GM19324 (cell line): Measurements from ENCODE around the gene SLC17A9.
A peak's percentile ranks its signal among the peaks of the same experiment; 100 is the strongest.
"Not testable (repeated sequence)": the region's sequence is repeated elsewhere in the genome, so short reads cannot be mapped to it uniquely, and the experiment has no call there.

Experiments used
- ATAC-seq: cut with Tn5 transposase; IDR thresholded peaks from one replicate; pipeline ENCODE4 v1.9.1; 2021; ENCODE audit warnings: mild to moderate bottlenecking, moderate library complexity; ENCODE audit not compliant: unreplicated experiment, low FRiP score

The SLC17A9 gene

GRCh38 chr20:62918831-62919230 is 33.7 kb upstream of the SLC17A9 start:
- ATAC-seq, result no peak

DNA sequence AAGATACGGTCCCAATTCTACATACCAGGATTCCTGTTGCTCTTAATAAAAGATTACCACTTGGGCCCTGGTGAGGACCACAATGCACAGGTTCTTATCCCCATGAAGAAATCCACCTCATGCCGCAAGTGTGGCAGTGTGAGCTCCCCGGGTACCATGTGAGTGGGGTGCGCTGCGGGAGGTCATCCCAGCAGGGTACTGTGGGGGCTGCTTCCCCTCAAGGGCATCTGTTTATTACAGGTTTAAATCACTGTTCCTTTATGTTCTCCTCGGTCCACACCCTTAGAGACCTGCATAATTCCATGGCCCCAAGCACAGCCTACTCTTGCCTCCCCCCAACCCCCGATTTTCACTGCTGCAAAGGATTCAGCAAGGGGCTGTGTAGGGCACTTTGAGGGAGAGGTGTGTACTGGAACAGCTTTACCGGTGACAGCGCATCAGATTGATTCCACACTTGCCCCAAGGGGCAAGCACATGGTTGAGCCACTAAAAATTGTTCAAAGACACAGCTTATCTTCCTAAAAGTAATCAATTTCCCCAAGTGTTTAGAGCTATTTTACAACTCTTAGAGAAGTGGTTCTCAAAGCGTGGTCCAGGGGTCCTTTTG is 32.4 kb upstream of the SLC17A9 start:
- ATAC-seq, result no peak

DNA sequence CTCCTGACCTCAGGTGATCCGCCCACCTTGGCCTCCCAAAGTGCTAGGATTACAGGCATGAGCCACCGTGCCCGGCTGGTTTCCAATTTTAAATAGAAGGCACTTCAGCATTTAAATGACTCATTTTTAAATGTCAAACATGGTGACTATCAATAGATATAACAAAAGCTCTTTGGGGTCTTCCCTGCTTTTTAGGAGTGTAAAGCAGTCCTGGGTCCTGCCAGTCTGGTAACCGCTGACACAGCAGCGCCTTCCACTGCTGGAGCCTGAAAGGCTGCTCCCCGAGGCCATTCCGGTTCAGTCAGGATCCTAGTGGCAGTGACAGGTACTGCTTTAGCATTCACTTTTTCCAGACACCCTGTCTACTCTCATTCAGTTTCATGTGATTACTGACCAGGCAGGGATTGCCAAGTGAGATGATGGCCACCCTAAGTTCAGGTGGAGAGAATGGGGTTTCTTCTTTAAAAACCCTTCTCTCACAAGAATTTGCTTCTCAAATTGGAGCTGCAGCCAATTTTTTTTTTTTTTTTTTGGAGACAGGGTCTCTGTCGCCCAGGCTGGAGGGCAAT is 31.3 kb upstream of the SLC17A9 start:
- no peak for ATAC-seq

DNA sequence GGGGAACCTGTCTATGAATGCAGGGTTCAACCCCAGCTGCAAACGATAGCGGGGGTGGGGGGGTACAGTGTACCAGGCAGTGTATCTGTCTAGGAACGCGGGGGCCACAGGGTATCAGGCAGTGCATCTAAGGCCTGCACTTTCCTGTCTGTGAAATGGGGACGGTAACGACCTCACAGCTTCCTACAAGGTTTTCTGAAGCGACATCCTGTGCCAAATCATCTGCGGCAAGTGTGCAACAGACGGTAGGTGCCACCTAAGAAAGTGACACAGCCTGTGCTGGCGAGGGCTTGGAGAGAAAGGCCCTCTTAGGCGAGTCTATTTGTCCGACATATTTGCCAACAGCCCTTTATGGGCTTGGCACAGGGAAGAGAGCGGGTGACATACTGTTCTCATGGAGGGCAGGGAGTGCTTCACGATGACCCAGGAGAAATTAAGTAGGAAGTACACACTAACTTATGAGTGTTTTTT is 30.0 kb upstream of the SLC17A9 start:
- ATAC-seq, result no peak

GRCh38 chr20:62923059-62923668 is 29.3 kb upstream of the SLC17A9 start:
- not testable (repeated sequence) for ATAC-seq

GRCh38 chr20:62923669-62924441 is 28.7 kb upstream of the SLC17A9 start:
- no peak for ATAC-seq

DNA sequence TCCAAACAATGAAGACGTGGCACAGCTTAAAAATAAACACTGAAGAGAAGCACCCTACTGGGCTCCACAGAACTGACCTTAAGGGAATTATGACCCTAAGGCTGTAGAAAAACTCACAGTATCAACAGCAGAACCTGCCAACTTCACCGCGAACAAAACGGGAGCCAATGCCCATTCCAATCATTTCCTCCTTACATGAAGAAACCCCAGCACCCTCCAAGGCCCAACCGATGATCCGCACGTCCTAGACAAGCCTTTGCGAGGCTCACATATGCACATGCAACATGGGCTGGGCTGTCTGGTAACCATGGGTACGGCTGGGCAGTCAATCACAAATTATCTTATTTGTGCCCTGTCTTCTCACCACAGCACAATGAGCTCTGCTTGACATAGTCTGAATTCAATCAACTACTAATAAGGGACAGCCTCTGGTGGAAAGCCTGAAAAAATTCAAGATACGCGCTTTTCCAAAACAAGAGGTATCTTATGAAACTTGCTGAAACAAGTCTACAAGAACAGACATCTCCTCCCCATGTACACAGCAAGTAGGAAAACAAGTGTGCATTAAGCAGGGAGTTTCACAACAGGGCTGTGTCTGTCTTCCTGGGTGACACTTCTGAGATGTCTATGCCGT is 27.9 kb upstream of the SLC17A9 start:
- ATAC-seq, result no peak

- no peak for ATAC-seq
These were observed 27.5 kb upstream of the SLC17A9 start for GRCh38 chr20:62925076-62925419.

- ATAC-seq, result peak; percentile 25
These were observed 26.9 kb upstream of the SLC17A9 start for GRCh38 chr20:62925420-62926228.

DNA sequence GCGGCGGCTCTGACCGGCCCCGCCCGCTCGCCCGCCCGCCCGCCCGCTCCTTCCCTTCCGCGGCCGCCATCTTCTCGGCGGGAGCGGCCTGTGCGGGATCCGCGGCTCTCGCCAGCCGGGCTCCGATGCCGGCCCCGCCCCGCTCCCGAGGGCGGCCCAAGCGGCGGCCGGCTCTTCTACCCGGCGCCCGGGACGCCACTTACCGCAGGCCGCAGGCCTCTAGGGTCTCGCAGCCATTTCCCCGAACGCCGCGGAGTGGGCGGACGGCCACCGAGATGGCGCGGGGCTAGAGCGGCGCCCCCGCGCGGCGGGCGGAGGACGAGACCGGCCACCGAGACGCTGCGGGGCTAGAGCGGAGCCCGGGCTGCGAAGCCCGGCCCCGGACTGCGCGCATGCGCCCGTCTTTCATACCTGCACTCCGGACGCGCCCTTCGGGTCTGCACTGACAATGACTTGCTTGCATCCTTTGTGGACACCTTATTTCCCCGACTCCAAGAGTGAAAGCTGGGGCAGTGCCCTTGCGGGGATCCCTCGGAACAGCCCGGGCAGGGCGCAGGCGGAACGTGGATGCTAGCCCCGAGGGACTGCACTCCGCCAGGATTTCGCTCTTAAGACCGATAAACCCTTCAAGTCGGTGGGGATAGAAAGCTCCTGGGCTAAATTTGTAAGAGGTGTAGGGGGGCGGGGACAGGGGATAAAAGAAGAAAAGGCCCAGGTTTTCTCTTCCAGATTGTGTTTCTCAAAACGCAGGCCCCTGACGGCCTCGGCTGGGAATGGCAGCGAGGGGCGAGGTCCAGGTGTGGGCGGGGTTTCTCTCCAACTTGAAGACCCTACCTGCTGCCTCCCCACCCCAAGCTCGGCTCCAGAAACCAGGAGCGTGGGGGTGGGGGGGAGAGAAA is 26.0 kb upstream of the SLC17A9 start, which contains the start of gene DIDO1:
Gene DIDO1 (minus strand): TSS at position 277 of the 899 bp plus-strand sequence.
- ATAC-seq, result peak; percentile 78

DNA sequence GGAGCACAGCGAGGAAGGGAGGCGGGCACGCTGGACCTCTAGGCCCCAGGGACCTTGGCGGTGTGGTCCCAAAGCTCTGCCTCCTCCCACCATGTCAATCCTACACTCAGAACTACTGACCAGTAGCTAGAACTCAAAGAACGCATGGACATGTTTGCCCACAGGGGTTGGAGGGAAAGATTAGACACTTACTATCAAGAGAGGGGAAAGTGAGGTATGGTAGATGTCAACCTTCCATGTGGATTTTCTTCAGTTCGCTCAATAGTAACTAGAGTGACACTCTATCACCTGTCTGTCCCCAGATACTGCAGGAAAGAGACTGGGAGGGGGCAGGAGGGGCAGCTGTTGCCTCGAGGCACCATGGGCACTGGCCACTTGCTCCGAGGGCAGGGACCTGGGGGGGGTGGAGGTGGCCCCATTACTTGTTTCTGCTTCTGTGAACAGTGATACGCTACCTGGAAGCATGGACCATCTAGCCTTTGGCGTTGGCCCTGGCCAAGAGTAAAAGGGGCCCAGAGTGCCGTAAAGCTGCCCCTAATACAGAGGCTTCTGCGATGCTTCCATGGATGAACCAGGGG is 25.3 kb upstream of the SLC17A9 start:
- ATAC-seq, result no peak

DNA sequence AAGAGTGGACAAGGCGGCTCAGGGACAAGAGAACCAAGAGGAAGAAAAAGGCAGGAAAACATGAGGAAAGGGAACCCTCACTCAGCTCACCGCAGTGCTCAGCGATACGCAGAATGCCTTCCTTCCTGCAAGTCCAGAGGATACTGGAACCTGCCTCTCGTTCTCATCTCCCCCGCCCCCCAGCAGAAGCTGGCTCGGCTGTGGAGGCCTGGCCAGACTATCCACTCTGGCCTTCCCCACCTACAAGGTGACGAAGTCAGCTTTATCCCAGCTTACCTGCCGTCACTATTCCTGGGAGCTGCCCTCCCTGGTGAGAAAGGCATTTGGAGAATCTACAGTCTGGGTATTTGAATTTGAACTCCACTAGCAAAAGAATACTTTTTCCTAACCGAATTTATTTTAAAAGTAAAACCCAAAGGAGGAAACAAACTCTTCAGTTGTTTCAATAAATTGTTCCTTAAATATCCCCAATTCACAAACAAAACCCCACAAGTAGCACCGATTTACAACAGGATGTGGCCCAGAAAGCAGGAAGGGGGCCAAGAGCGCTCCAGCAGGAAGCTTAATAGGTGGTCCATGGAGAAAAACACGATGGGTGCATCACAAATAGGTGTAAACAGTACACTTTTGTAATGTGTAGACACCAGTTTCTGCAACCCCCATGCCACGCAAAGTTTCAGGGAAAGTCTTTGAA is 24.1 kb upstream of the SLC17A9 start:
- no peak for ATAC-seq

GRCh38 chr20:62929051-62929538 is 23.4 kb upstream of the SLC17A9 start:
- ATAC-seq, result no peak

DNA sequence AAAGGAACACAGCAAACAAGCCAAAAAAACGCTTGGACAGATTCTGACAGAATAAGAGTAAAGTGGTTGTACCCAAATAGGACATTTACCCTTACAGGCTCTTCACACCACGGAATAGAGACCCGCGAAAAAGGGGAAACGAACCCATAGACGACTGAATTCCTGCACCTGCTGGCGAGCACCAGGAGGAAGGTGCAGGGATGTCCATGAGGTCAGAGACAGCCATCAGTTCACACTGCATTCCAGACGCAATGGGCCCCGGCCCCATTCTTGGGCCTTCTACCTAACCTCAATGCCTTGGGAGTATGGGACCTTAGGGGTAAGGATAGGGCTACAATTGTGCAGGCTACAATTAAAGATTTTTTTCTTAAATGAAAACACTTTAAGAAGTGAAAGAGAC is 21.0 kb upstream of the SLC17A9 start:
- no peak for ATAC-seq

GRCh38 chr20:62933966-62934365 is 18.5 kb upstream of the SLC17A9 start:
- no peak for ATAC-seq

DNA sequence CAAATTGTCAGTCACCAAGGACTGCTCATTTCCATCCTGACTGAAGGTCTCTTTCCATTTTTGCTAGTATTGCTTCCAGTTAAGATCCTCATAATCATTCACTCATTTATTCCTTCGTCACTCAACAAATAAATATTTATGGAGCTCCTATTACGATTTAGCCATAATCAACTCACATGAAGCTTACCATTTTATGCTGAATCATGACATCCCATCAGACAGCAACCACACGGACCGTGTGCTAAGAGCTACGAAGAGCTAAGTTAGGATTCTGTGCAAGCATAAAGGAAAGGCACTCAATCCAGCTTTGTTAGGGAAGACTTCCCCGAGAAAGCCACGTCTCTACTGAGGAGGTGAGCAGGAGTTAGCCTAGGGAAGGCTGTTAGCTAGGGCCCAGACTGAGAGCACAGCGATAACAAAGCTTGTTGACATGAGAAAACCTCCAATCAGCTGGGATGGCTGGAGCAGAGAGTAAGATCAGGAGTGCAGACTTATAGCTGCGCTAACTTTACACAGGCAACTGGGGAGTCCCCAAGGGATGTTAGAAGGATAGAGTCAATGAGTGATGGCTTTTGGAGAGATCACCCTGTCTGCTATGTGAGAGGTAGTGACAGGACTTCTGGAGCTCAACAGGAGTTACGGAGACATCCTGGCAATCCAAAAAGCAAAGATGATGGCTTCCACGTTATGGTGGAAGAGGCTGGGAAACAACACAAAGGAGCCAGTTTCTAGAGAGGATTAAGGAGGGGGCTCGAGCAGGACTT is 17.1 kb upstream of the SLC17A9 start:
- ATAC-seq, result no peak

- no peak for ATAC-seq
These were observed 16.4 kb upstream of the SLC17A9 start for GRCh38 chr20:62935968-62936585.
